GM12878 (cell line): ENCODE results near the gene ANK3. TPM values are rescaled to one million over a fixed set of nuclear protein-coding genes. Genes with fewer than 3 reads are reported as not detected.

Experiments
- ATAC-seq: fragments of 200-7000 bp; cut with Tn5 transposase; 3 replicates; pipeline ENCODE4 v1.9.1; 2020; ENCODE audit warnings: mild to moderate bottlenecking, moderate library complexity
- BruUV-seq: library from RNA; stranded (reverse); fragments of 400-500 nt; replicated peaks from 2 replicates; lab custom pipeline; 2021; lab: Mats Ljungman, UMichigan
- CTCF ChIA-PET: fragments of 300-600 bp; sonication (Branson Sonifier 250); formaldehyde crosslinking; extraction: SDS; loops from one replicate; lab custom pipeline; 2021; ENCODE audit warnings: inconsistent platforms; lab: Yijun Ruan, JAX
- POLR2A ChIA-PET: fragments of 350-600 bp; formaldehyde crosslinking; extraction: SDS; loops from one replicate; lab custom pipeline; 2021; ENCODE audit warnings: inconsistent platforms; lab: Charles Lee
- RAD21 ChIA-PET: fragments of 300-600 bp; sonication (Branson Sonifier 250); formaldehyde crosslinking; loops from one replicate; lab custom pipeline; 2023; ENCODE audit warnings: antibody characterized with exemption; ENCODE audit not compliant: unreplicated experiment; lab: Charles Lee
- SMC1A ChIA-PET: fragments of 300-600 bp; sonication (Branson Sonifier 250); formaldehyde crosslinking; loops from one replicate; lab custom pipeline; 2023; ENCODE audit not compliant: unreplicated experiment, uncharacterized antibody; lab: Charles Lee
- DNase-seq: peaks from one replicate; pipeline ENCODE4 v3.0.0-alpha.2; 2011; ENCODE audit warnings: low read depth, low spot score
- FAIRE-seq: peaks from 3 replicates; lab custom pipeline; 2011; peaks lifted over from hg19 to GRCh38; lab: Jason Lieb, UNC
- H2AFZ ChIP-seq: 2 replicates; pipeline ENCODE4 v1.6.0; 2011; ENCODE audit warnings: low read depth, low read length, control low read depth; ENCODE audit not compliant: control insufficient read depth
- H3K27ac ChIP-seq: 2 replicates; pipeline ENCODE4 v1.5.1; 2011; ENCODE audit warnings: control low read depth; ENCODE audit not compliant: control insufficient read depth, insufficient read depth
- H3K27me3 ChIP-seq, 2 experiments: replicated peaks in 1 of 2; 2 replicates each; pipeline versions ENCODE4 v1.6.0 to v1.6.1; 2011; ENCODE audit warnings: low read length in 1 of 2; ENCODE audit not compliant: control insufficient read depth in 2 of 2, insufficient read depth in 2 of 2
- H3K36me3 ChIP-seq, 2 experiments: 2 replicates each; pipeline ENCODE4 v1.5.1; 2011; ENCODE audit warnings: low read length in 1 of 2; ENCODE audit not compliant: control insufficient read depth in 2 of 2, insufficient read depth in 2 of 2
- H3K4me1 ChIP-seq: 2 replicates; pipeline ENCODE4 v1.6.1; 2011; ENCODE audit warnings: mild to moderate bottlenecking, low read length, moderate library complexity, mixed read lengths; ENCODE audit not compliant: control insufficient read depth, insufficient read depth
- H3K4me2 ChIP-seq: 2 replicates; pipeline ENCODE4 v1.6.0; 2011; ENCODE audit warnings: control low read depth; ENCODE audit not compliant: control insufficient read depth, insufficient read depth
- H3K4me3 ChIP-seq: fragments of 200-600 bp; sonication (generic); 2 replicates; pipeline ENCODE4 v1.5.1; 2016
- H3K79me2 ChIP-seq: 2 replicates; pipeline ENCODE4 v1.6.0; 2011; ENCODE audit warnings: low read length; ENCODE audit not compliant: control insufficient read depth, insufficient read depth
- H3K9ac ChIP-seq: 2 replicates; pipeline ENCODE4 v1.8.0; 2011; ENCODE audit warnings: low read length, control low read depth, mixed read lengths; ENCODE audit not compliant: control insufficient read depth, insufficient read depth
- H3K9me3 ChIP-seq: replicated peaks from 3 replicates; pipeline ENCODE4 v1.5.1; 2011; ENCODE audit warnings: mild to moderate bottlenecking, low read length; ENCODE audit not compliant: control insufficient read depth, insufficient read depth
- H4K20me1 ChIP-seq: 2 replicates; pipeline ENCODE4 v1.6.0; 2011; ENCODE audit not compliant: control insufficient read depth, insufficient read depth
- CREM ChIP-seq: IDR thresholded peaks from 2 replicates; pipeline ENCODE4 v1.6.1; 2014; ENCODE audit warnings: antibody characterized with exemption, low read depth
- E2F8 ChIP-seq: fragments of 450-650 bp; IDR thresholded peaks from 2 replicates; pipeline ENCODE4 v1.6.1; 2018; ENCODE audit warnings: mild to moderate bottlenecking, low read depth, moderate library complexity; ENCODE audit not compliant: partially characterized antibody
- EED ChIP-seq: sonication (generic); IDR thresholded peaks from 2 replicates; pipeline ENCODE4 v1.6.1; 2016; ENCODE audit warnings: antibody characterized with exemption, low read depth
- GATAD2B ChIP-seq: fragments of 450-650 bp; conservative IDR thresholded peaks from 2 replicates; pipeline ENCODE4 v1.6.1; 2017; ENCODE audit warnings: low read depth, mild to moderate bottlenecking, moderate library complexity
- IKZF2 ChIP-seq, 2 experiments: fragments of 450-650 bp; IDR thresholded peaks; 2 replicates each; pipeline ENCODE4 v1.6.1; 2017; ENCODE audit warnings: mild to moderate bottlenecking in 2 of 2, moderate library complexity in 2 of 2
- PRDM15 ChIP-seq: fragments of 450-650 bp; formaldehyde crosslinking; IDR thresholded peaks from 2 replicates; pipeline ENCODE4 v1.4.0; 2020; ENCODE audit warnings: mild to moderate bottlenecking, moderate library complexity
- RAD21 ChIP-seq: IDR thresholded peaks from 2 replicates; pipeline ENCODE4 v1.6.1; 2011; ENCODE audit warnings: mild to moderate bottlenecking, low read depth, low read length, moderate library complexity; ENCODE audit not compliant: insufficient read depth
- RCOR1 ChIP-seq: conservative IDR thresholded peaks from 2 replicates; pipeline ENCODE4 v1.6.1; 2012; ENCODE audit warnings: low read depth, low read length, improper control_type of control experiment
- RELB ChIP-seq: fragments of 450-650 bp; IDR thresholded peaks from 2 replicates; pipeline ENCODE4 v1.6.1; 2017; ENCODE audit warnings: low read depth, mild to moderate bottlenecking, moderate library complexity
- SIX5 ChIP-seq: IDR thresholded peaks from 2 replicates; pipeline ENCODE4 v1.6.1; 2011; ENCODE audit warnings: mild to moderate bottlenecking, low read depth, low read length, moderate library complexity; ENCODE audit not compliant: severe bottlenecking
- SMAD5 ChIP-seq: IDR thresholded peaks from 2 replicates; pipeline ENCODE4 v1.6.1; 2016; ENCODE audit warnings: antibody characterized with exemption, low read depth
- SUPT20H ChIP-seq: IDR thresholded peaks from 2 replicates; pipeline ENCODE4 v1.6.1; 2011; ENCODE audit warnings: low read depth, mild to moderate bottlenecking, low read length, moderate library complexity, borderline replicate concordance; ENCODE audit not compliant: control insufficient read depth
- TBL1XR1 ChIP-seq: IDR thresholded peaks from 2 replicates; pipeline ENCODE4 v1.6.1; 2012; ENCODE audit warnings: low read depth, low read length, improper control_type of control experiment
- TCF3 ChIP-seq: IDR thresholded peaks from 2 replicates; pipeline ENCODE4 v1.6.1; 2012; ENCODE audit warnings: low read depth, mild to moderate bottlenecking, low read length, borderline replicate concordance; ENCODE audit not compliant: insufficient read depth
- TCF7 ChIP-seq: IDR thresholded peaks from 2 replicates; pipeline ENCODE4 v1.6.1; 2014; ENCODE audit warnings: antibody characterized with exemption, borderline replicate concordance
- WRNIP1 ChIP-seq: IDR thresholded peaks from 2 replicates; pipeline ENCODE4 v1.6.1; 2011; ENCODE audit warnings: low read depth, low read length, improper control_type of control experiment, borderline replicate concordance
- WGBS: methylation state at CpG from one replicate; pipeline ENCODE4 v1.1.6; 2016; ENCODE audit warnings: low lambda C conversion rate; ENCODE audit not compliant: insufficient replicate concordance, insufficient coverage; ENCODE audit errors: missing lambda C conversion rate; 5-methylcytosine and 5-hydroxymethylcytosine counted together
- in situ Hi-C: fragments of 300-500 bp; cut with MboI; formaldehyde crosslinking; loops from 9 replicates; pipeline ENCODE4 v1.14.3; 2018; ENCODE audit warnings: mixed read lengths
- intact Hi-C: fragments of 100-400 bp; cut with micrococcal nuclease; formaldehyde crosslinking; loops from one replicate; pipeline ENCODE4 v1.14.2; 2022; ENCODE audit not compliant: unreplicated experiment
- polyA plus RNA-seq, 11 experiments: library from polyadenylated mRNA; depleted of rRNA in 4 of 11; unstranded in 6 of 11; stranded (reverse) in 5 of 11; fragments of >200 nt; fragmentation: Nextera tagmentation in 4 of 11; fragmentation: Illumina TruSeq in 1 of 11; extraction: Ambion mirVana in 4 of 11; extraction: Trizol in 1 of 11; gene quantifications; 1 replicate in 1 of 11; 2 replicates in 10 of 11; pipeline versions ENCODE4 v1.2.1 to v1.2.3, GENCODE V29; 2011 to 2016; ENCODE audit warnings: inconsistent platforms in 2 of 11, missing spikeins in 2 of 11, low read depth in 1 of 11
- total RNA-seq, 4 experiments: library from RNA; depleted of rRNA in 3 of 4; stranded (reverse); fragments of >200 nt in 3 of 4; fragmentation: Illumina TruSeq in 1 of 4; extraction: Trizol in 1 of 4; gene quantifications; 2 replicates each; pipeline versions ENCODE4 v1.2.1 to v1.2.3, GENCODE V29; 2013 to 2021

The ANK3 gene
- total and polyA plus RNA-seq, 10 of the 15 experiments (the other 5 are each of a cell fraction or from before 2014, with no cell fraction given), result 0.06 to 0.82 (median 0.20) TPM; not detected in 2

GRCh38 chr10:60155099-60155877, 234.4 kb downstream of the ANK3 start:
- CTCF ChIA-PET, result no interaction called here
- RAD21 ChIA-PET, result no interaction called here
- H3K27me3 ChIP-seq, result no peaks in the 10 kb centered on the region
- no peak for TF ChIP-seq TCF7
- TF ChIP-seq EED, result no peak
- TF ChIP-seq RELB, result no peak
- TF ChIP-seq E2F8, result no peak
- no peak for TF ChIP-seq RAD21
- no peak for TF ChIP-seq CREM
- TF ChIP-seq SMAD5, result no peak
- TF ChIP-seq TCF3, result no peak
- TF ChIP-seq GATAD2B, result no peak
- TF ChIP-seq SUPT20H, result no peak
- TF ChIP-seq RCOR1, result no peak
- TF ChIP-seq TBL1XR1, result no peak
- no peak for TF ChIP-seq IKZF2 (IDR thresholded peaks at IDR 0.05)
- TF ChIP-seq PRDM15 (CRISPR knock-in tag), result no peak
- no peak for TF ChIP-seq WRNIP1
- TF ChIP-seq SIX5, result no peak

More at GRCh38 chr10:60155099-60155877, 234.4 kb downstream of the ANK3 start:
- SMC1A ChIA-PET, result interaction anchor here (0.7 kb wide), 1 partner anchor 68 kb away, joined by 3 read pairs; no protein-coding TSS in a partner anchor
- no peaks in the 10 kb centered on the region for H3K4me1 ChIP-seq
- no peak for DNase-seq
- FAIRE-seq, result no peak
- H3K9ac ChIP-seq, result no peak overlapping the region
- WGBS, result 8% methylated on average over 3 of the region's 3 CpGs
- H4K20me1 ChIP-seq, result no peaks in the 10 kb centered on the region
- H3K4me3 ChIP-seq, result no peak overlapping the region
- intact Hi-C loops (no loop called here), in situ Hi-C loops (no loop called here)
- H3K79me2 ChIP-seq, result no peaks in the 10 kb centered on the region
- H3K36me3 ChIP-seq, result no peaks in the 10 kb centered on the region
- no peak overlapping the region for H3K4me2 ChIP-seq
- H2AFZ ChIP-seq, result no peak overlapping the region
- POLR2A ChIA-PET, result no interaction called here
- no peak overlapping the region for H3K27ac ChIP-seq
- BruUV-seq, result no TSS peak
- H3K9me3 ChIP-seq, result no peaks in the 10 kb centered on the region
- ATAC-seq, result no peak
